HEK293T (cell line): ENCODE measurements around the gene CIBAR2.

ENCODE experiments used
- ARNT ChIP-seq: fragments of 450-650 bp; IDR thresholded peaks from 2 replicates; pipeline ENCODE4 v1.6.1; 2017; ENCODE audit warnings: mild to moderate bottlenecking
- BHLHE40 ChIP-seq: fragments of 450-650 bp; IDR thresholded peaks from 2 replicates; pipeline ENCODE4 v1.6.1; 2016; ENCODE audit warnings: mild to moderate bottlenecking, moderate library complexity, borderline replicate concordance
- FOXA1 ChIP-seq: fragments of 450-650 bp; IDR thresholded peaks from 2 replicates; pipeline ENCODE4 v1.6.1; 2016; ENCODE audit warnings: mild to moderate bottlenecking
- FOXM1 ChIP-seq: fragments of 450-650 bp; IDR thresholded peaks from 2 replicates; pipeline ENCODE4 v1.6.1; 2017; ENCODE audit warnings: mild to moderate bottlenecking, borderline replicate concordance
- HDGF ChIP-seq: fragments of 450-650 bp; IDR thresholded peaks from 2 replicates; pipeline ENCODE4 v1.6.1; 2017; ENCODE audit warnings: antibody characterized with exemption, borderline replicate concordance
- NFRKB ChIP-seq: fragments of 450-650 bp; IDR thresholded peaks from 2 replicates; pipeline ENCODE4 v1.6.1; 2016; ENCODE audit warnings: mild to moderate bottlenecking, moderate library complexity
- SP1 ChIP-seq: fragments of 450-650 bp; IDR thresholded peaks from 2 replicates; pipeline ENCODE4 v1.6.1; 2017
- SUZ12 ChIP-seq: fragments of 450-650 bp; IDR thresholded peaks from 2 replicates; pipeline ENCODE4 v1.6.1; 2016; ENCODE audit warnings: mild to moderate bottlenecking
- TARDBP ChIP-seq: fragments of 450-650 bp; IDR thresholded peaks from 2 replicates; pipeline ENCODE4 v1.6.1; 2016

DNA sequence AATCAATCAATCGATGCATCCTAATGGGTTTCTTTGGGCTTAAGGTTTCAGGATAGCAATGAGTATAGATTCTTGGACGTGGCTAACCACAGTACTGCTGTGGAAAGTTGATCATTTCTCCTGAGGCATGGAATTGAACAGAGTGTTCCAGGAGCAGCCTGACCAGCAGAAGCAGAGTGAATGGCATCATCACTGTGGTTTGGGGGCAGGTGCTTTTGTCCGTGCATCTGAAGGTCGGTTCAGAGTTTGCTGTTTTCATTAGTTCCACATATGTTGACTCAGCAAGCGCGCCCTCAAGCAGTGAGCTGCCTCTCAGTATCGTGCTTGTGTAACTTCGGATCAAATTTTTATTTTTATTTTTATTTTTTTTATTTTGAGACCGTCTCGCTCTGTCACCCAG is 59.7 kb downstream of the CIBAR2 start:
- TF ChIP-seq SP1: no peak
- no peak for TF ChIP-seq TARDBP
- TF ChIP-seq FOXM1: no peak
- no peak for TF ChIP-seq HDGF
- TF ChIP-seq SUZ12: no peak
- TF ChIP-seq BHLHE40: no peak
- TF ChIP-seq ARNT: no peak
- TF ChIP-seq FOXA1: no peak
- TF ChIP-seq NFRKB: no peak
